ENCODE measurements around the gene SARNP. TPM values are rescaled to one million over a fixed set of nuclear protein-coding genes. Genes with fewer than 3 reads are reported as not detected.
A peak's percentile ranks its signal among the peaks of the same experiment; 100 is the strongest.

Gene SARNP
- total and polyA plus RNA-seq, 9 of the 15 experiments (the other 6 are each of a cell fraction or from before 2014, with no cell fraction given), result 70.1 to 400 (median 198) TPM

DNA sequence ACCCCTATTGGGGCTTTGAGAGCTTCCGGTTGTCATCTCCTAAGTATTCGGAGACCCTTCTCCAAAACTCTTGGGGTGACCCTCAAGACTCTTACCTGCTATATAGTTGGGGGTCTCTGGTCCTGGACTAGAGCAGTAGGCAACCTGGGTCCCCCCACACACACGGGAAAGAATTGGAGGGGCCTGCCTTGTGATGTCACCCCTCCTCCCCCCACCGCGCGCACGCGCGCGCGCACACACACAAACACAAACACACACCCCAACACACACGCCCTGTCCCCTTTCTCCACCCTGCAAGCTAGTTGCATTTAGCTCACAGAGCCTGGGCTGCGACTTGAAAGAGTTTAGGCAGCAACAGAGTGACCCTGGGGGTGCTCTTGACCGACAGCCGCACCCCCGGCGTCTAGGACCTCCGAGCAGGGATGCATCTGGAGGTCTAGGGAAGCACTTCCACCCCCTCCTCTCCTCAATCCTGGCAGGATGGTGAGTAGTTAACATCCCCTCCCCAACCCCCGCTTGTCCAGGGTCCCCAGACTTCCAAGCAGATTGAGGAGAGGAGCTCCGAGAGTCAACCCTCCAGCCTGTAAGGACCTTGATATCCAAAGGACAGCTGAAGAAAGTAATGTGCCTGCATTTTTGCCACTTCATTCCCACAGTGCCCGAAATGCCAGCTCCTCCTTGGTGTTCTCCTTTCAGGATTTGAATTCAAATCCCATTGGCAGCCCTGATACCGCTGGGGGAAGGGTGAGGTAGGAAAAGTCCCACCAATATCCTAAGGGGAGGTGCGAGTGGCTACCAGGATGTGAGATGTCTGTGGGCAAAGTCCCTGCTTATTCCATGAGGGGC, 13.3 kb upstream of the SARNP start (continued):
- TF ChIP-seq TOE1 (IDR thresholded peaks at IDR 0.05; ENCODE audit: borderline replicate concordance) (peak; percentile 92), TOE1 (CRISPR knock-in tag; IDR thresholded peaks at IDR 0.05; ENCODE audit: borderline replicate concordance, low read depth) (no peak), ARID1B (IDR thresholded peaks at IDR 0.05) (peak; percentile 24; the same call in 1 of the 2 replicates), ZBTB12 (CRISPR knock-in tag; IDR thresholded peaks at IDR 0.05) (peak; percentile 60; the same call in 1 of the 2 replicates), OTX1 (CRISPR knock-in tag; IDR thresholded peaks at IDR 0.05) (0 out of 2 replicates have a peak, but pooled peaks have one; percentile 39), SPI1 (IDR thresholded peaks at IDR 0.05; ENCODE audit: borderline replicate concordance, low read depth, low read length) (no peak), FOXK2 (conservative IDR thresholded peaks at IDR 0.05 in 1 of 2, IDR thresholded peaks at IDR 0.05 in 1 of 2; ENCODE audit: low read depth in 2 of 2) (peak; percentile 14 to 99; a peak in 2 of 4 replicates), EP400 (IDR thresholded peaks at IDR 0.05) (peak; percentile 67), MNT (conservative IDR thresholded peaks at IDR 0.05) (peak; percentile 82 to 84), ZNF740 (CRISPR knock-in tag; IDR thresholded peaks at IDR 0.05) (peak; percentile 92), ZNF740 (tag; IDR thresholded peaks at IDR 0.05) (peak in 1 of 2 experiments; percentile 79; a peak in 1 of 4 replicates), ZNF79 (CRISPR knock-in tag; IDR thresholded peaks at IDR 0.05; ENCODE audit: low read depth) (no peak), ZMIZ1 (IDR thresholded peaks at IDR 0.05; ENCODE audit: low read depth in 2 of 2, low read length in 2 of 2) (no peak), NRF1 (conservative IDR thresholded peaks at IDR 0.05 in 1 of 2, IDR thresholded peaks at IDR 0.05 in 1 of 2) (peak; percentile 94 to 95), ZC3H4 (CRISPR knock-in tag; IDR thresholded peaks at IDR 0.05; ENCODE audit: borderline replicate concordance) (0 out of 2 replicates have a peak, but pooled peaks have one; percentile 55), POLR2B (IDR thresholded peaks at IDR 0.05; ENCODE audit: low read depth, partially characterized antibody) (peak; percentile 43), ZNF197 (CRISPR knock-in tag; IDR thresholded peaks at IDR 0.05; ENCODE audit: low read depth) (peak; percentile 49; the same call in 1 of the 2 replicates), STAT5A (IDR thresholded peaks at IDR 0.05; ENCODE audit: borderline replicate concordance, low read length) (no peak), CXXC5 (CRISPR knock-in tag; IDR thresholded peaks at IDR 0.05) (peak; percentile 49)

Data from K562 (cell line).